Ascending aorta (tissue), 2 donors: ENCODE data around the gene MDFIC2. TPM values are rescaled to one million over a fixed set of nuclear protein-coding genes. Genes with fewer than 3 reads are reported as not detected.

Source experiments
- DNase-seq, 2 donors: peaks; one replicate each; pipeline ENCODE4 v3.0.0-alpha.2; 2019; ENCODE audit warnings: low spot score in 2 of 2
- H3K27ac ChIP-seq, 2 donors: fragments of 200-600 bp; sonication (generic); one replicate each; pipeline ENCODE4 v1.5.1; 2016 to 2017; ENCODE audit warnings: mild to moderate bottlenecking in 1 of 2
- H3K27me3 ChIP-seq: fragments of 200-600 bp; sonication (generic); one replicate; pipeline ENCODE4 v1.5.1; 2017
- H3K36me3 ChIP-seq, 2 donors: fragments of 200-600 bp; sonication (generic); one replicate each; pipeline ENCODE4 v1.5.1; 2016
- H3K4me1 ChIP-seq, 2 donors: fragments of 200-600 bp; sonication (generic); one replicate each; pipeline ENCODE4 v1.5.1; 2016 to 2017; ENCODE audit warnings: mild to moderate bottlenecking in 1 of 2
- H3K4me3 ChIP-seq, 2 donors: fragments of 200-600 bp; sonication (generic); one replicate each; pipeline ENCODE4 v1.5.1; 2016 to 2017; ENCODE audit warnings: mild to moderate bottlenecking in 1 of 2
- H3K9me3 ChIP-seq, 2 donors: fragments of 200-600 bp; sonication (generic); one replicate each; pipeline ENCODE4 v1.5.1; 2016
- CTCF ChIP-seq, 3 experiments: fragments of 200-600 bp in 2 of 3; fragments of 450-650 bp in 1 of 3; sonication (generic) in 2 of 3; IDR thresholded peaks; one replicate each; pipeline ENCODE4 v1.5.1; 2016 to 2019; ENCODE audit warnings: antibody characterized with exemption in 3 of 3, mild to moderate bottlenecking in 1 of 3, moderate library complexity in 1 of 3
- intact Hi-C: fragments of 100-400 bp; cut with DNase I; formaldehyde crosslinking; loops from one replicate; pipeline ENCODE4 v1.15.1; 2023
- total RNA-seq: library from RNA; depleted of rRNA; stranded (reverse); fragments of >200 nt; gene quantifications from one replicate; pipeline ENCODE4 v1.1.0, GENCODE V29; 2016

MDFIC2 gene
- total RNA-seq, 1 donor from 2014 or later, result not detected

DNA sequence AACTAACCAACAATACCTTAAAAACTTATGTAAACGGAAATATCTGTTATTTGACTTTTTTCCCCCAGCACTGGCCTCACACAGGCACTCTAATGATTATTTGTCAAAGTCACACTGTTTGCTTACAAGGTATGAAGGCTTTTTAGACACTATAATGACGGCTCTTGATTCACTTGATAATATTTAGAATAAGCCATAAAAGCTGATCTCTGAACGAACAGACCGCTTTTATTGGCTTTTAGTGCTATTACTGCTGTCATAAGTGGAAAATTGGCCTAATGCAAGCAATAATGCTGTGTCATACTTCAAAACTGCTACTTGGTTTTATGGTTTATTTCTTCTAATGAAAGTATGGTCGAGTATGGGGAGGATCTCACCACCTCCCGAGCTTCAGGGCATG is 35.1 kb downstream of the MDFIC2 start:
- H3K9me3 ChIP-seq, result no peaks in the 10 kb centered on the region
- intact Hi-C loops, result no loop called here
- no peak for TF ChIP-seq CTCF (IDR thresholded peaks at IDR 0.05)

DNA sequence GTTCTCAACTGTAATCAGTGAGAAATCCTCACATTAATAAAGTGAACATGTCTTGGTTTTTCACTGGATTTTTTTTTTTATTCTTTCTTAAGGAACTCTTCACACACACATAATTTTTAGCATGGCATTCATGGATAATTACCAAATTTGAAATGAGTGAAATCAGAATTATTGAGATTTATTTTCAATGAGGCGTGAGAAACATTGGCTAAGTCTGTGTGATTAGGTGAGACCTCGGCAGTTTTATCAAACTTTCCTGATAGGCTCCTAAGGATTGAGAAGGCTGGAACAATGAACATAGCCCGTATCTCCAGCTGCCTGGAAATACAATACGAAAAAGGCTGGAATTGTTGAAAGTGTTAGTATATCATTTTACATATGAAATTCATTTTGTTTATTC is 35.5 kb downstream of the MDFIC2 start:
- H3K4me1 ChIP-seq, result no peaks in the 10 kb centered on the region
- no peaks in the 10 kb centered on the region for H3K9me3 ChIP-seq
- H3K36me3 ChIP-seq, result no peaks in the 10 kb centered on the region
- H3K27me3 ChIP-seq, result no peaks in the 10 kb centered on the region
- no peak overlapping the region for H3K27ac ChIP-seq
- H3K4me3 ChIP-seq, result no peak overlapping the region
- intact Hi-C loops, result no loop called here
- no peak for DNase-seq
- TF ChIP-seq CTCF (IDR thresholded peaks at IDR 0.05), result no peak

More for the DNA sequence above, 35.1 kb downstream of the MDFIC2 start:
- Histone ChIP-seq H3K27ac (no peak overlapping the region), H3K4me3 (no peak overlapping the region), H3K36me3 (no peaks in the 10 kb centered on the region), H3K4me1 (no peaks in the 10 kb centered on the region), H3K27me3 (no peaks in the 10 kb centered on the region)
- no peak for DNase-seq

GRCh38 chr3:70273492-70273891 is 38.9 kb downstream of the MDFIC2 start:
- H3K27me3 ChIP-seq, result no peaks in the 10 kb centered on the region
- no peak overlapping the region for H3K27ac ChIP-seq
- H3K36me3 ChIP-seq, result no peaks in the 10 kb centered on the region
- no peaks in the 10 kb centered on the region for H3K4me1 ChIP-seq
- intact Hi-C loops, result no loop called here
- TF ChIP-seq CTCF (IDR thresholded peaks at IDR 0.05), result no peak
- H3K4me3 ChIP-seq, result no peak overlapping the region
- DNase-seq, result no peak
- H3K9me3 ChIP-seq, result no peaks in the 10 kb centered on the region

GRCh38 chr3:70272798-70273197 is 39.6 kb downstream of the MDFIC2 start:
- Histone ChIP-seq H3K27ac (no peak overlapping the region), H3K4me1 (no peaks in the 10 kb centered on the region), H3K36me3 (no peaks in the 10 kb centered on the region), H3K27me3 (no peaks in the 10 kb centered on the region), H3K4me3 (no peak overlapping the region), H3K9me3 (no peaks in the 10 kb centered on the region)
- no peak for TF ChIP-seq CTCF (IDR thresholded peaks at IDR 0.05)
- intact Hi-C loops, result no loop called here
- no peak for DNase-seq

GRCh38 chr3:70264122-70264780 is 48.2 kb downstream of the MDFIC2 start:
- no peak for DNase-seq
- no peak overlapping the region for H3K27ac ChIP-seq
- TF ChIP-seq CTCF (IDR thresholded peaks at IDR 0.05), result no peak

GRCh38 chr3:70261283-70261682 is 51.2 kb downstream of the MDFIC2 start:
- no peak overlapping the region for H3K27ac ChIP-seq
- H3K27me3 ChIP-seq, result no peaks in the 10 kb centered on the region
- DNase-seq, result no peak
- H3K4me3 ChIP-seq, result no peak overlapping the region
- H3K9me3 ChIP-seq, result no peaks in the 10 kb centered on the region
- no peak for TF ChIP-seq CTCF (IDR thresholded peaks at IDR 0.05)
- no peaks in the 10 kb centered on the region for H3K36me3 ChIP-seq
- intact Hi-C loops, result no loop called here
- H3K4me1 ChIP-seq, result no peaks in the 10 kb centered on the region

More at GRCh38 chr3:70264122-70264780, 48.2 kb downstream of the MDFIC2 start:
- no peaks in the 10 kb centered on the region for H3K27me3 ChIP-seq
- H3K9me3 ChIP-seq, result no peaks in the 10 kb centered on the region
- no peak overlapping the region for H3K4me3 ChIP-seq
- intact Hi-C loops, result no loop called here
- H3K4me1 ChIP-seq, result no peaks in the 10 kb centered on the region
- H3K36me3 ChIP-seq, result no peaks in the 10 kb centered on the region
